Measurements from ENCODE around the gene HSD11B2. TPM values are rescaled to one million over a fixed set of nuclear protein-coding genes. Genes with fewer than 3 reads are reported as not detected.

The HSD11B2 gene
- total and polyA plus RNA-seq, 2 of the 4 experiments (the other 2 are of a cell fraction): 0.26 TPM; not detected in 1

DNA sequence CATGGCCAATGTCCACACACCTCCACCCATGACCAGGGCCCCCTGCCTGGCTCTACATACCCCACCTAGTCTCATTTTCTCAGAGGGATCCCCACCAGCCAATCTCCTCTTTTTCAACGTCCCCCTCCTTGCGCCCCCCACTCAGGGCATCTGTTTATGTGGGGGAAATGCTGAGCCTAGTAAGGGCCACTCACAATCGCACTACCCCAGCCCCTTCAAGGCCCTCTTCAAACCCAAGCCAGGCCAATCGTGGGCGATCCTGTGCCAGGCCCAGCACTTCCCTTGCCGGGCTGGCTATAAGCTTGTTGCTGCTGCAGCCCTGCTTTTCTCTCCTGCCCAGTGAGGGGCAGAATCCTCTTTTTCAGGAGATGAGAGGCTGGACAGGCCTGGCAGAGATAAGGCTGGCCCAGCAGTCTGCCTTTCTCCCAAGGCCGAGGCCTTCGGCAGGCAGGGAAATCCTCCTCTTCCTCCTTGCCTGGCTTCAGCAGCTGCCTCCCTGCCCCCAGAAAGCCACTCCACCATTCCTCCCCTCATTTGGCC, 16.1 kb downstream of the HSD11B2 start:
- peak overlapping the region; percentile 85; the same call in 1 of the 2 replicates for H3K27ac ChIP-seq (ENCODE audit: insufficient read depth, low read length)
- DNase-seq (no peak), ATAC-seq (ENCODE audit: low read depth) (no peak; the same call in 1 of the 2 replicates)
- WGBS, 2 experiments (ENCODE audit: extremely low coverage in 2 of 2, insufficient read length in 1 of 2): no CpG with 5 or more reads among the region's 8 CpGs
- H3K9ac ChIP-seq (ENCODE audit: low read depth, low read length): peak overlapping the region; percentile 44; the same call in 1 of the 2 replicates
- peak overlapping the region; percentile 14 for H2BK5ac ChIP-seq (ENCODE audit: low read depth, low read length, poor library complexity, severe bottlenecking)
- dilution Hi-C loops (cut with HindIII; ENCODE audit: low sequenced_read_pairs, unreplicated experiment): no loop called here
- peaks cover 5 to 58% of the 10 kb centered on the region in 2 experiments; a peak in 3 of 4 replicates for H3K79me1 ChIP-seq (ENCODE audit: low read depth in 1 of 2, low read length in 2 of 2)
- no peak overlapping the region for H2BK15ac ChIP-seq (ENCODE audit: low read depth, low read length)
- no peaks in the 10 kb centered on the region for H3K27me3 ChIP-seq (ENCODE audit: control insufficient read depth, insufficient read depth, low read length)
- TF ChIP-seq RCOR1 (IDR thresholded peaks at IDR 0.05; ENCODE audit: insufficient replicate concordance, low read length) (no peak), FOS (IDR thresholded peaks at IDR 0.05; ENCODE audit: low read depth, low read length) (no peak), RFX5 (IDR thresholded peaks at IDR 0.05; ENCODE audit: low read depth, low read length) (no peak), NFE2L2 (IDR thresholded peaks at IDR 0.05; ENCODE audit: low read depth, low read length) (no peak), MAFK (IDR thresholded peaks at IDR 0.05; ENCODE audit: low read depth, low read length) (no peak), CEBPB (IDR thresholded peaks at IDR 0.05; ENCODE audit: low read depth, low read length) (no peak), POLR2A (IDR thresholded peaks at IDR 0.05; ENCODE audit: low read depth, low read length) (no peak), MXI1 (IDR thresholded peaks at IDR 0.05; ENCODE audit: borderline replicate concordance, low read depth, low read length) (no peak), CHD1 (IDR thresholded peaks at IDR 0.05; ENCODE audit: low read depth, low read length) (no peak), RAD21 (IDR thresholded peaks at IDR 0.05; ENCODE audit: low read length) (no peak)
- TF ChIP-seq, protein P1, sequence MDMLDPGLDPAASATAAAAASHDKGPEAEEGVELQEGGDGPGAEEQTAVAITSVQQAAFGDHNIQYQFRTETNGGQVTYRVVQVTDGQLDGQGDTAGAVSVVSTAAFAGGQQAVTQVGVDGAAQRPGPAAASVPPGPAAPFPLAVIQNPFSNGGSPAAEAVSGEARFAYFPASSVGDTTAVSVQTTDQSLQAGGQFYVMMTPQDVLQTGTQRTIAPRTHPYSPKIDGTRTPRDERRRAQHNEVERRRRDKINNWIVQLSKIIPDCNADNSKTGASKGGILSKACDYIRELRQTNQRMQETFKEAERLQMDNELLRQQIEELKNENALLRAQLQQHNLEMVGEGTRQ (IDR thresholded peaks at IDR 0.05; ENCODE audit: low read depth, low read length): no peak
- TF ChIP-seq, protein P2, sequence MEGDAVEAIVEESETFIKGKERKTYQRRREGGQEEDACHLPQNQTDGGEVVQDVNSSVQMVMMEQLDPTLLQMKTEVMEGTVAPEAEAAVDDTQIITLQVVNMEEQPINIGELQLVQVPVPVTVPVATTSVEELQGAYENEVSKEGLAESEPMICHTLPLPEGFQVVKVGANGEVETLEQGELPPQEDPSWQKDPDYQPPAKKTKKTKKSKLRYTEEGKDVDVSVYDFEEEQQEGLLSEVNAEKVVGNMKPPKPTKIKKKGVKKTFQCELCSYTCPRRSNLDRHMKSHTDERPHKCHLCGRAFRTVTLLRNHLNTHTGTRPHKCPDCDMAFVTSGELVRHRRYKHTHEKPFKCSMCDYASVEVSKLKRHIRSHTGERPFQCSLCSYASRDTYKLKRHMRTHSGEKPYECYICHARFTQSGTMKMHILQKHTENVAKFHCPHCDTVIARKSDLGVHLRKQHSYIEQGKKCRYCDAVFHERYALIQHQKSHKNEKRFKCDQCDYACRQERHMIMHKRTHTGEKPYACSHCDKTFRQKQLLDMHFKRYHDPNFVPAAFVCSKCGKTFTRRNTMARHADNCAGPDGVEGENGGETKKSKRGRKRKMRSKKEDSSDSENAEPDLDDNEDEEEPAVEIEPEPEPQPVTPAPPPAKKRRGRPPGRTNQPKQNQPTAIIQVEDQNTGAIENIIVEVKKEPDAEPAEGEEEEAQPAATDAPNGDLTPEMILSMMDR (conservative IDR thresholded peaks at IDR 0.05; ENCODE audit: low read depth, low read length): no peak
- peak overlapping the region; percentile 19 for H2AK9ac ChIP-seq (replicated peaks; ENCODE audit: low read depth, low read length, poor library complexity)
- H4K20me1 ChIP-seq (ENCODE audit: insufficient read depth, low read length): peaks cover 50% of the 10 kb centered on the region
- no peak overlapping the region for H2AFZ ChIP-seq (replicated peaks; ENCODE audit: low read length, poor library complexity)
- peak overlapping the region; percentile 39; the same call in 1 of the 2 replicates for H3K23ac ChIP-seq (ENCODE audit: low read depth, low read length)
- in situ Hi-C loops (cut with MboI; ENCODE audit: low sequenced_read_pairs): no loop called here
- H3K56ac ChIP-seq (ENCODE audit: extremely low read depth, insufficient read depth, low read length): no peak overlapping the region
- BruUV-seq (replicated peaks): no TSS peak
- H2AK5ac ChIP-seq (ENCODE audit: low read depth, low read length): no peak overlapping the region
- H4K8ac ChIP-seq (ENCODE audit: low read depth in 2 of 2, low read length in 2 of 2): peak overlapping the region in 1 of 2 experiments; percentile 43; a peak in 1 of 4 replicates
- no peak overlapping the region; the same call in 1 of the 2 replicates for H2BK120ac ChIP-seq (ENCODE audit: low read depth, low read length)
- 0 out of 2 replicates have a peak overlapping the region, but pooled peaks have one; percentile 14 for H4K91ac ChIP-seq (ENCODE audit: insufficient read depth, low read depth, low read length)
- no peak overlapping the region; the same call in 1 of the 2 replicates for H3K4me2 ChIP-seq (ENCODE audit: low read depth, low read length)
- no peak overlapping the region for H3K4ac ChIP-seq (ENCODE audit: low read depth, low read length)
- no peak overlapping the region; the same call in 1 of the 2 replicates for H3K14ac ChIP-seq (replicated peaks; ENCODE audit: low read depth, low read length)
- no peak overlapping the region for H3K4me3 ChIP-seq (ENCODE audit: insufficient read depth, low read depth, low read length)
- ChIA-PET CTCF (interaction anchor here (0.7 to 1.9 kb wide), 6 partner anchors 8 to 187 kb away, joined by 3 to 7 read pairs (median 4); no protein-coding TSS in a partner anchor), POLR2A (ENCODE audit: unreplicated experiment) (interaction anchor here (0.6 kb wide), 1 partner anchor 10 kb away, joined by 4 read pairs; no protein-coding TSS in a partner anchor)
- H2BK20ac ChIP-seq (ENCODE audit: low read depth, low read length): no peak overlapping the region
- intact Hi-C loops (cut with micrococcal nuclease): no loop called here
- no peaks in the 10 kb centered on the region for H3K9me3 ChIP-seq (ENCODE audit: control insufficient read depth, insufficient read depth, low read length)
- peaks cover 40% of the 10 kb centered on the region for H3K4me1 ChIP-seq (ENCODE audit: control insufficient read depth, insufficient read depth, low read length)
- peaks cover 14% of the 10 kb centered on the region; the same call in 1 of the 2 replicates for H3K36me3 ChIP-seq (ENCODE audit: control insufficient read depth, insufficient read depth, low read length)
- peaks cover 3% of the 10 kb centered on the region; the same call in 1 of the 2 replicates for H3K9me1 ChIP-seq (ENCODE audit: insufficient read depth, low read length)
- peak overlapping the region; percentile 41; the same call in 1 of the 2 replicates for H4K5ac ChIP-seq (ENCODE audit: low read depth, low read length)
- peak overlapping the region; percentile 65; the same call in 1 of the 2 replicates for H3K18ac ChIP-seq (ENCODE audit: low read depth, low read length)

Data from IMR-90 (cell line).